HG03159 (cell line): Measurements from ENCODE around the gene UBE2V1.
"Not testable (repeated sequence)": the region's sequence is repeated elsewhere in the genome, so short reads cannot be mapped to it uniquely, and the experiment has no call there.

ENCODE experiments used
- ATAC-seq: cut with Tn5 transposase; IDR thresholded peaks from one replicate; pipeline ENCODE4 v1.9.1; 2021; ENCODE audit warnings: mild to moderate bottlenecking, moderate library complexity; ENCODE audit not compliant: unreplicated experiment

The UBE2V1 gene

DNA sequence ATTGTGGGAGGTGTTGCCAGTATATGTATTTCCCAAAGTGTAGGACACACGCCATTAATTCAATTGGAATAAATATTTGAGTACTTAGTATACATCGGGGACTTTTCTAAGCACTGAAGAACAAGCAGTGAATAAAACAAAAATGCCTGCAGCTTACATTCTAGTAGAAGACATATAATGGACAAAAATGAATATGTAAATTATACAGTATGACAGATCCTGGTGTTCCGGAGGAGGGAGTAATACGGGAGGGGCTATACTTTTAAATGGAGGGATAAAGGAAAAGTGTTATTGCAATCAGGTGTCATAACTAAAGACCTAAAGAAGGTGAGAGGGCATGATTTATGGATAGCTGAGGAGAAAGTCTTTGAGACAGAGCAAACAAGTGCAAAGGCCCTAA, 15.1 kb downstream of the UBE2V1 start:
- ATAC-seq = no peak

DNA sequence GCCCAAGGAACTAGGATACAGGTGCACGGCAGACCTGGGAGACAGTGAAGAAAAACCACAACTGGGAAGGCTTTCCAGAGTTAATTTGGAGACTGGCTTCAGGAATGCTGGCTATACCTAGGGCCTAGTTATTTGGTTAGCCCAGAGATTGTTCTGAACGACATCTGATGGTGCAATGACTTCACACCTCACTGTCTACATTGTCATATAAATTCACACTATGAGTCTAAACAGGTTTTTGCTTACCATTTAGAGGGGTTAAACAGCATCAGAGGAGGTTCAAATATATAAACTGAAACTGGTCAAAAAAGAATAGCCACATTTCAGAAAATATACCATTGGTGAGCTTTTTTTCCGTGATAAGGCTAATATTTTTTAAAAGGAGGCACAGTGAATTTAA, 16.7 kb downstream of the UBE2V1 start:
- no peak for ATAC-seq

DNA sequence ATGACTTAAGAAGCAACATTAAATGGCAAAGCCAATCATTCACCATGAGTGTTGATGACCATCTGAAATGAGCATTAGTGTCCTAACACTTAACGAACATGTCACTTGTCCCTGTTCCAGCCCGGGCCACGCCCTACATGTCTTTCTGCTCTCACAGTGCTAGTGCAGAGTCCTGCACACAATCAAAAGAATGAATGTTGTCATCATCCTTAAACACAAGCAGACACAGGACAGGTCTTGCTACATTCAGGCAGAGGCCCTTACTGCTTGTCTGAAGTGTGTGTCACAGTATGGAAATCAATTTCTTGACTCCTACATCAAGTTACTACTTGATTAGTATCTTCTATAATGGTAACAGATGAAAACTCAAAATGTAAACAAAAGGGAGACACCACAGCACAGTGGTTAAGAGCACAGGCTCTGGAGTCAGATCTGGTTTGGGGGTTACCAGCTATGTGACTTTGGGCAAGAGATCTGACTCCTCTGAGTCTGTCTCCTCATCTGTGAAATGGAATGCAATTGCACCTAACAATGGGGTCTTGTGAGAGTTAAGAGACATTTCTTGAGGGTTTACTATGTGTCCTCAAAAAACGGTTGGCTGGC, 17.4 kb downstream of the UBE2V1 start:
- ATAC-seq = no peak

DNA sequence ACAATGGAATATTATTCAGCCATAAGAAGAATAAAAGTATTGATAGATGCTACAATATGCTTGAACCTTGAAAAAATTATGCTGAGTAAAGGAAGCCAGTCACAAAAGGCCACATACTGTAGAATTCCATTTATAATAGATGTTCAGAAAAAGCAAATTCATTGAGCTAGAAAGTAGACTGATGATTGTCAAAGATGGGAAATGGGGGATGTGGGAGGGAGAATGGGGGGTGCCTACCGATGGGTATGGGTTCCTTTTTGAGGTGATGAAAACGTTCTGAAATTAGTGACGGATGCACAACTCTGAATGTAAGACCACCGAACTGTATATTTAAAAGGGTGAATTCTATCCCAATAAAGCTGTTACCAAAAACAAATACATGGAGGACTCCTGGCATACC, 18.4 kb downstream of the UBE2V1 start:
- no peak for ATAC-seq

DNA sequence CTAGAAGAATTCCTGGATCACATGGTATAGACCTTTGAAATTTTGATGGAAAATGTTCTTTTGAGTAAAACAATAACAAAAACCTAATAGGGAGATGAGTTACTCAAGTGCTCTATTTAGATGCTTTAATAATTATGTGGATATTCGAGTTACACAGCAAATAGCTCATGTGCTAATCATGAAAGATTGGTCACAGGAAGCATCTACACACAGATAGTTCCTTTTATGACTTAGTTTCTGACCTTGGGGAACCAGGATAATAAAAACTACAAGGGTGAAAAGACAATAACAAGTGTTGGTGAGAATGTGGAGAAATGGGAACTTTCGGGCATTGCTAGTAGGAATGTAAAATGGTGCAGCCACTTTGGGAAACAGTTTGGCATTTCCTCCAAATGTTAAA, 19.7 kb downstream of the UBE2V1 start:
- ATAC-seq = no peak

DNA sequence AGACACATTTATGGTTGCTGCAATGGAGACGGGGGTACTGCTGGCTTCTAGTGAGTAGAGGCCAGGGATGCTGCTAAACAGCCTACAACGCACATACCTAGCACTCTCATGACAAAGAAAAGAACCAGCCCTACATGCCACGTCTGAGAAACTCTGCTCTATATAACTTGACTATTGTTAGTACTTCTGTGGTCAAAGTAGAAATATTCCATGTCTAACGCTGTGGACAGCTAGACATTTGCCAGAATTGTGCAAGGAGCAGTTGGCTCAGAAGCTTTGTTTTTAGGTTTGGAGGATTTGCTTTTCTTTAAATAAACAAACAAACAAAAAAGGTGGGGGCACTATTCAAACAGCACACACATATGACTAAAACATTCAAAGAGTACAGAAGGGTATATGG, 20.5 kb downstream of the UBE2V1 start:
- no peak for ATAC-seq

DNA sequence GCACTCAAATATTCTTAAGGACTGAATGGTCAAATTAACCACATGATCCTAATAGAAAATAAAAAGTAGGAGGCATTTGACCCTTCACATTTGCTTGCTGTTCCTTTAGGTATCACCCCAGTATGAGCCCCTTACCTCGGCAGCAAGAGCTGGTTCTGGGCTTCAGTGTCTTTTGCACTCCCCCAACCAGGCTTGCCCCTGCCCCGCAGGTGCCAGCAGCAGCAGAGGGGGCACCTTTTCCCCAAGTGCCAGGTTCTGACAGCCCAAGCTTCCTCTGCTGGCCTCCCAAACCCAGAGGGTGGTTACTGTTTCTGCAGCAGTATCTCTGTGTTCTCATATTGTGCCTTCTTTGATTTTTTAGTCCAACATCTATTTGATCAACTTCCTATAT, 23.2 kb downstream of the UBE2V1 start:
- no peak for ATAC-seq

DNA sequence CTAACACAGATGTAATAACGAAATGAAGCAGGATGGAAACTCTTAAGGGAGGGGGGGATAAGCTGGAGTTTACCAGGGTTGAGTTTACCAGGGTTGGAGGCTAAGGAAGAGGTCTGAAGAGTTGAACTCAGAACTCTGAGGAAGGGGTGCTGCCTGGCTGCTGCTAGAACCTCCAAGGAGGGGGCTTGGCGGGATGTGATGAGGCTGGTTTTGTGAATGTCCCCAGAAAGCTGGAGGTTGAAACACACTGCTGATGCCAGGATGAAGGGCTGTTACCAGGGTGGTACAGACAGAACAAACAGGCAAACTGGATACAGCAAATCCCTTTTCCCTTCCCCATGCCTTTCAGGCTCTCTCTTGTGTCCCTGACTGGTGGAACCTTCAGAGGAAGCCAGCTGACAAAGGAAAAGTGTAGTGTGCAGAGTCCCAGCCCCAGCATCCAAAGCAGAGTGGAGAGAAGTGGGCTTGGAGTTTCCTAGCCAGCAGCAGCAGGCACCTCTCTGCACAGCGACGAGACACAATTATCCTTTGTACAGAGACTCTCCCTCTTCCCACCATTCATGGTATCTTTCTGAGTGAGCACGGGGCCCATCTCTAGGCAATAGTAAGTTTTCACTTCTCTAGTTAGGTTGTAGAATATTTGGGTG, 23.7 kb downstream of the UBE2V1 start:
- ATAC-seq = no peak

DNA sequence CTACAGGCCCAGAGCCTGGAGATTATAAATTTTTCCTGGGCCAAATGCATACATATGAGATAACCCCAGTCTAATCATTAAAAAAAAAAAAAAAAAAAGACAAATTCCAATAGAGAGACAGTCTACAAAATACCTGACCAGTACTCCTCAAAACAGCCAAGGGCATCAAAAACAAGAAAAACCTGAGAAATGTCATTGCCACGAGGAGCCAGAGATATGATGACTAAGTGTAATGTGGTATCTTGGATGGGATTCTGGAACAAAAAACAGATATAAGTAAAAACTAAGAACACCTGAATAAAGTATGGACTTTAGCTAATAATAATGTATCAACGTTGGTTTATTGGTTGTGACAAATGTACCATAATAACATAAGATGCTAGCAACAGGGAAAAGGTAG, 24.9 kb downstream of the UBE2V1 start:
- ATAC-seq = no peak

DNA sequence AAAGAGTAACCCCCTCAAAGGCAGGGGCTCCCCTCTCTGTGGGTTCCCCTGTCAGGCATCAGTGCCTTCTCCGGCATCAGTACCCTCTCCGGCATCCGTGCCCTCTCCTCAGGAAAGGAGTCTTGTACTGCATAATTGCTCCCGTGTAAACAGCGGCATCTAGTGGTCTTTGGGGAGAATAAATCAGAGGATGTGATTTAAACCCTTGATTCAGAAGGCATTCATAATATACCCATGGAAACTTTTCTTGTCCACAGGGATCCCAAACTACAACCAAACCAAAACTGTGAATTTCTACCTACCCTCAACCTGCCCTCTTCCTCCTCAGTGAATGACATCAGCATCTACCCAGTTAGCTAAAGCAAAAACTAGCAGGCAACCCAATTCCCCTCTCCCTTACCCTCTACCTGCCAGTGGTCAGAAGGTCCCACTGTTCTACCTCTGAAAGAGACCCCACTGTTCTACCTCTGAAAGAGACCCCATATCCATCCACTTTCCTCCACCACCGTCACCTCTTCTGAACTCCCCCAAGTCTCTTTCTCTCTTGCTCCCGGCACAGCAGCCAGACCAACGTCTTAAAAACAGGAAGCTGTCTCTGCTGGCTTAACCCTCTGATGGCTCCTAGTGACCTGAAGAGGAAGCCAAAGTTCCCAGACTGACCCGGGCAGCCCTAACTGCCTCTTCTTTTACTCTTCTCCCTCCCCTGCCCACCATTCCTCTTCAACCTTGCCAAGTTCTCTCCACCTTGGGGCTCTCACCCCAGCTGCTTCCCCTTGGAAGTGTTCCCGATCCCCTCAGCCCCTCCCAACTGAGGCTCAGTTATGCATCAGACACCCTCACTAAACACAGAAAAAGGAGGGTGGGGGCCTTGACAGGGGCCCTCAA, 27.2 kb downstream of the UBE2V1 start:
- no peak for ATAC-seq

DNA sequence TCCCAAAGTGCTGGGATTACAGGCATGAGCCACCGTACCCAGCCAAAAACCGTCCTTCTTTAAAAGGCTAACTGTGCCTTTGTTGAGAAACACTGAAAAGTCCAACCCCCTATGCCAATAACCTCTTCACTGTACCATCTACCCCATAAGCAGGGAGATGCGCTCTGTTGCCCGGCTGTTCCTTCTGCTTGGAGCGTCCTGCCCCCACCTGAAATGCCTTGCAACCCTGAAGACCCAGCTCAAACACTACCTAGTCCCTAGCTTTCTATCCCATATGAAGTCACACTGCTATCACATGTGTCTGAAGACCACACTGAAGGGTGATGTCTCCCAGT, 27.8 kb downstream of the UBE2V1 start:
- no peak for ATAC-seq

DNA sequence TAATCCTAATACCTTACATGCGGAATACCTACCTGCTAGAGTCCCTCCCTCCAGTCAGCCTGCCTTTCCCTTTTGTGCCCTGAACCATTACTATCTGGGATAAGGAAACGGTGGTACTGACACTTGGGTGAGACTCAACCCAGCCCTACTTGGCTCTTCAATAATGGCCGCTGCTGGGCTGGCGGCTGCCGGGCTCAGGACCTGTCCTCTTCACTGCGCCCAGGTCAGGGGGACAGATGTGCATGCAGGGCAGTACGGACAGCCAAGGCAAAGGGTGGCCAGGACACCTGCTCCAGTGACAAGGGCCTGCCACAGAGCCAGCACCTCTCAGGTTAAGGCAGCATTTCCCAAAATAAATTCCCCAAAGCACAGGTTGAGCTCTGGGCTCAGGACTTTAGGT, 29.9 kb downstream of the UBE2V1 start:
- ATAC-seq = no peak

DNA sequence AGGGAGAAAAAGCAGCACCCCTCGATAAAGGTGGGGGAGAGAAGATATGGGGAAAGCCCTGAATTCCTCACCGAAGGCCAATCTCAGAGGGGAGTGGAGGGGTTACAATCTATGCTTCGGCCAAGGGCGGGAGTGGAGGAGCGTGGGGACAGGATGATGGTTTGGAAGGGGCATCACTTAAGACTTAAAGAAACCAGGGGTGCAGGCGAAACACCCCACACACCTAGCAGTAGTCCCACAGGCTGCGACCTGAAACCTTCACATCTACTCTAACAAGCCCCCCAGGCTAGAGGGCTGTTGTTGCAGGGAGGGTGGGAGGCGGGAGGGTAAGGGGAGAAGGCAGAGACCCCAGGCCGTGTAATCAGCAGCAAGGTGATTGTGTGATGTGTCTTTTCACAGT, 30.9 kb downstream of the UBE2V1 start:
- ATAC-seq = not testable (repeated sequence)

DNA sequence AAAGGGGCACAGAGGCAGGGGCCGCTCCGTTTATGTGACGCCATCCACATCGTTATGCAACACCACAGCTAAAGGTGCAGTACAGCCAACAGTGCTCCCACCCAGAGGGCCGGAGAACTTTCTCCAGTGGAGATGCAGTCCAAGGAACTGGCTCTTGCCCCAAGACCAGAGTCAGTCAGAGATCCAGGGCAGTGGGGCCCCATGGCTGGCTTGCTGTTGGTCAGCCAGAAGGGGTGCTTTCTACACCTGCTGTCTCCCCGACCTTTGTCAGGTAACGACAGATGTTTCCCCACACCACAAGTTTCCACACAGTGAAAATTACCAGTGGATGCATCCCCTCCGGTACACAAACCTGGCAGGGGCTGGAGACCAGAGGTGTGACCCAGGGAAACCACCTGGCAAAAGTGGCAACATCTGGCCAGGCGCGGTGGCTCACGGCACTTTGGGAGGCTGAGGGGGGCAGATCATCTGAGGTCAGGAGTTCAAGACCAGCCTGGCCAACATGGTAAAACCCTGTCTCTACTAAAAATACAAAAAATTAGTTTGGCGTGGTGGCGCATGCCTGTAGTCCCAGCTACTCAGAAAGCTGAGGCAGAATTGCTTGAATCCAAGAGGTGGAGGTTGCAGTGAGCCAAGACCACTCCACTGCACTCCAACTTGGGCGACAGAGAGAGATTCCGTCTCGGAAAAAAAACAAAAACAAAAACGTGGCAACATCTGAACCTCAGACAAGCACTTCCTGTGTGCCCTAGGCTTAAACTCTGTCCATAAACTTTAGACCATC, 34.9 kb downstream of the UBE2V1 start:
- ATAC-seq = no peak

DNA sequence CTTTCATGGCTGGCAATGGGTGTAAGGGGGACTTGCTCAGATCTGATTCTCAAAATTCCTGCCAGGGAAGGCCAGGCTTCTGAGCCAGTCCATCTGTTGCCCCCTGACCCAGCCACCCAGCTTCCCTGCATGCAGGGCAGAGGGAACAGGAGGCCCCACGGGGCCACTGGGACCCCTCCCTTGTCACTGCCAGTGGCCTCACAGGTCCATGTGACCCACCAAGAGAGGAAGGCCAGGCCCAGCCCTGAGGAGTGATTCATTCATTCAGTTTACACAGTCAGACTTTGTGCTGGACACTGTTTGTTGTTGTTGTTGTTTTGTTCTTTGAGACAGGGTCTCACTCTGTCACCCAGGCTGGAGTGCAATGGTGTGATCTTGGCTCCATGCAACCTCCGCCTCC, 39.5 kb downstream of the UBE2V1 start:
- ATAC-seq = no peak

DNA sequence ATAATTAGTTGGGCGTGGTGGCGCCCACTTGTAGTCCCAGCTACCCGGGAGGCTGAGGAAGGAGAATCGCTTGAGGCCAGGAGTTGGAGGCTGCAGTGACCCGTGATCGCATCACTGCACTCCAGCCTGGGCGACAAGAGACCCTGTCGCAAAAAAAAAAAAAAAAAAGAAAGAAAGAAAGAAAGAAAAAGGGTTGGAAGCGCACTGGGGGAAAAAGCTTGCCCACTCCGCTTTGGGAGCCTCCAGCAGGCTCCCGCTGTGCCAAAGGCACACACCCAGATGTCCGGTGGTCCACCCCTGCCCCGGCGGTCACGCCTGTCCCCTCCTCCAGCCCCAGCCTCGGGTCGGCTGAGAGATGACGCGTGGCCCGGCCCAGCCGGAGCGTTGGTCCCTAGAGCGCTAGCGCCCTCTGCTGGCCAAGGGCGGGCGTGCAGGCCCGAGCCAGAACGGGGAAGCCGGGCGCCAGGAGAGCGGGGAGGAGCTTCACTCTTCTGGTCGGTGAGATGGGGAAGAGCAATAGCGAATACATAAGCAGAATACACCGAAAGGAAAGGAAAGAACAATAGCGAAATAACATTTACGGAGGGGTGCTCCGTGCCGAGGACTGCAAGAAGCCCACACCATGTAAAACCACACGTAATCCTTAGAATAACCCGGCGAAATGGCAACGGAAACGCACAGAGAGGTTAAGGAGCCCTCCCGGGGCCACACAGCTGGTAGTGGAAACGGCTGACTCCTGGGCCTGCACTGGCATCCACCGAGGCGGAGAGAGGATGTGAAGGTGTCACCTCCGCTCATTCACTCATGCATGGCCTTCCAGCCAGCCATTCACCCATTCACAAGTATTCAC, 41.7 kb downstream of the UBE2V1 start:
- ATAC-seq = peak; percentile 78

DNA sequence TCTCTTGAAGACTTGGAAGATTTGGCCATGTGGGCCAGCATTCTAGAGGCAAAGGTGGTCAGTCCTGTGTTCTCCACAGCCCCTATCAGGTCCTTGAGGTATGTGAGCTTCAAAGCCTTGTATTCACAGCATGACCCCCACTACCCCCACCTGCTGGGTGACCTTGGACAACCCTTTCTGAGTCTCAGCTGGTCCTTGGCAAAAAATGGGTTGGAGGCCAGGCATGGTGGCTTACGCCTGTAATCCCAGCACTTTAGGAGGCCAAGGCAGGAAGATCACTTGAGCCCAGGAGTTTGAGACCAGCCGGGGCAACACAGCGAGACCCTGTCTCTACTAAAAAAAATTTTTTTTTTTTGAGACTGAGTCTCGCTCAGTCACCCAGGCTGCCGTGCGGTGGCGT, 42.6 kb downstream of the UBE2V1 start:
- ATAC-seq = no peak

DNA sequence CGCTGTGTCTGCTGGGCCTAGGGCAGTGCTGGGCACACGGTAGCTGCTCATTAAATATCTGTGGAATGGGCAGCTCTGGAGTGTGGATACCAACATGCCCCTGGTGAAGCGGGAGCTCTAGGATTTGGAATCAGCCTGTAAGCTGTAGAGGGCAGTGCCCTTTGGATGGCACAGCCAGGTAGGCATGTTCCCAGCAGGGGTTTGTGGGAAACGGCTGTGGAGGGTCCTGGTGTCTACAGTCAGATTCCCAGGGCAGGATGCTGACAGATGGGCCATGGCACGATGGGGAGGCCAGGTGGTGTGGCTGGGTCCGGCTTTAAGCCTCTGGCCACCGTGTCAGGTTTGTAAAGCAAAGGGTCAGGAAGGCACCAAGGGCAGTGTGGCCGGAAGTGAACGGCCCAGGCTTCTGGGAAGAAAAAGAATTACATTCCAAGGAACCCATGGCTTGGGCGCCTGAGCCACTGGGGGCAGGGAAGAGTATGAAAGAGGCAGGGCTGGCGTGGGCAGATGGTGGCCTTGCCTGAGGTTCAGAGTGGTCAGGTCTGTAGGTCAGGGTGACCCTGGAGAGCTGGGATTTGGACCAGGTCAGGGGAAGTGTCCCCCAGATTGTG, 44.8 kb downstream of the UBE2V1 start:
- ATAC-seq = no peak

DNA sequence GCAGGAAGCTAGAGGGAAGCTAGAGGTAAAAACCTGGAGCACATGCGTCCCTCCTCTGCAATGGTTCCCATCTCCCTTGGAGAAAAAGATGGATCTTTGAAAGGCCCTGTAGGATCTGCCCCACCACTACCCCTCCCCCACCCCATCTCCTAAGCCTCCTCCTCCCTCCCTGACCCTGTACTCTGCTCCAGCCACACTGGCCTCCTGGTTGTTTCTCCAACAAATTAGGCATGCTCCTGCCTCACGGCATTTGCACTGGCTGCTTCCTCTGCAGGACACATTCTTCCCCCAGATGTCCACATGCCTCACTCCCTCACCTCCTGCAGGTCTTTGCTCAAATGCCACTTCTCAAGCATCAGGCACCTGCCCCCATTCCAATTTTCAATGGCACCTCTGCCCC, 45.5 kb downstream of the UBE2V1 start:
- ATAC-seq = no peak

DNA sequence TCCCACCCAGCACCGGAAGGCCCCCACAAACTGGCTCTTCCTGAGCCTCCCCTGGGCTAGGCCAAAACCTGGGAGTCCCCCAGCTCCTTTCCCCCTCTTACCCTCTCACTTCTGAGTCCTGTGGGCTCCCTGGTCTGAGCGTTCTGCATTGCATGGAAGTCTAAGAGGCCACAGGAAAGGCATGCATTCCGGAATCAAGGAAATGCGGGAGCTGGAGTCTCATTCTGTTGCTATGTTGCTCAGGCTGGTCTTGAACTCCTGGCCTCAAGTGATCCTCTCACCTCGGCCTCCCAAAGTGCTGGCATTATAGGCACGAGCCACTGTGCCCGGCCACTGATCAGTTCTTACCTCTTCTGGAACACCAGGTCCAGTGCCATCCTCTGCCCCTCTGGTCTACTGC, 45.9 kb downstream of the UBE2V1 start:
- no peak for ATAC-seq
